Right renal pelvis (tissue), 4 donors: Measurements from ENCODE around the gene PLCG2. TPM values are rescaled to one million over a fixed set of nuclear protein-coding genes. Genes with fewer than 3 reads are reported as not detected.
"Not testable (repeated sequence)": the region's sequence is repeated elsewhere in the genome, so short reads cannot be mapped to it uniquely, and the experiment has no call there.

Source experiments
- DNase-seq, 4 donors: peaks; one replicate each; pipeline ENCODE4 v3.0.0-alpha.2; 2013; ENCODE audit warnings: low read depth in 4 of 4, low spot score in 3 of 4, missing footprints in 1 of 4
- polyA plus RNA-seq, 4 donors: library from polyadenylated mRNA; unstranded; fragments of 120-200 nt; gene quantifications; one replicate each; pipeline ENCODE4 v1.2.1, GENCODE V29; 2013; ENCODE audit not compliant: insufficient read length in 4 of 4

Gene PLCG2
- polyA plus RNA-seq, 4 donors = 33.3 to 48.8 (median 43.5) TPM

- DNase-seq = no peak
These were observed 26.2 kb upstream of the PLCG2 start for GRCh38 chr16:81752876-81753227.

- no peak for DNase-seq
These were observed 24.2 kb upstream of the PLCG2 start for GRCh38 chr16:81754858-81755257.

- no peak for DNase-seq
These were observed 23.0 kb upstream of the PLCG2 start for GRCh38 chr16:81755915-81756614.

- DNase-seq = no peak
These were observed 22.3 kb upstream of the PLCG2 start for GRCh38 chr16:81756615-81757356.

DNA sequence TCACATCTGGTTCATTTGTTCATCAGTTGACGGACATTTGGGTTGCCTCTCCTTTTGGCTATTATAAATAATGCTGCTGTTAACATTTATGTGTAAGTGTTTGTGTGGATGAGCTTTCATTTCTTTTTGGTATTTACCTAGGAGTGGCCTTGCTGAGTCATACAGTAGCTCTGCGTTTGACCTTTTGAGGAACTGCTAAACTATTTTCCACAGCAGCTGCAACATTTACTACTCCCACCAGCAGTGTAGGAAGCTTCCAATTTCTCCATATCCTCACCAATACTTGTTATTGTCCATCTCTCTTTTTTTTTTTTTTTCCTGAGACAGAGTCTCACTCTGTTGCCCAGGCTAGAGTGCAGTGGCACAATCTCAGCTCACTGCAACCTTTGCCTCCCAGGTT lies 20.7 kb upstream of the PLCG2 start:
- no peak for DNase-seq

GRCh38 chr16:81762322-81762721 lies 16.8 kb upstream of the PLCG2 start:
- DNase-seq = not testable (repeated sequence)

DNA sequence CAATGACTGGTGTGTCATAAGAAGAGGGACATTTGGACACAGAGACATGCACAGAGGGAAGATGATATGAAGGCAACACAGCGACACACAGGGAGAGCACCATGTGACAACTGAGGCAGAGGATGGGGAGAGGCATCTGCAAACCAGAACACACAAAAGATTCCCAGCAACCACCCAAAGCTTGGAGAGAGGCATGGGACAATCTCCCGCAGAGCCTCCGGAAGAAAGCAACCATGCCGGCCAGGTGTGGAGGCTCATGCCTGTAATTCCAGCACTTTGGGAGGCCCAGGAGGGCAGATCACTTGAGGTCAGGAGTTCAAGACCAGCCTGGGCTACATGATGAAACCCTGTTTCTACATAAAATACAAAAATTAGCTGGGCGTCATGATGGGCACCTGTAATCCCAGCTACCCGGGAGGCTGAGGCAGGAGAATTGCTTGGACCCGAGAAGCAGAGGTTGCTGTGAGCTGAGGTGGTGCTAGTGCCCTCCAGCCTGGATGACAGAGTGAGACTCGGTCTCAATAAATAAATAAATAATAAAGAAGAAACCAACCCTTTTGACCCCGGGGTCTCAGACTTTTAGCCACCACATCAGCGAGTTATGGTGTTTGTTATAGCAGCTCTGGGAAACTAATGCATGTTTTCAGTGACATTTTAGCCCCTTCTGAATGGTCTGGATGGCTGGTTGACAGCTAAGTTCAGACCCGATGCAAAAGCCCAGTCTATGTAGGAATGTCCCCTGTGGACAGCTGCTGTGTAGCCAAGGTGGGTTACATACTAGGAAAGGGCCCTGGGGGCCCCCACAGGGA lies 13.8 kb upstream of the PLCG2 start:
- no peak for DNase-seq

DNA sequence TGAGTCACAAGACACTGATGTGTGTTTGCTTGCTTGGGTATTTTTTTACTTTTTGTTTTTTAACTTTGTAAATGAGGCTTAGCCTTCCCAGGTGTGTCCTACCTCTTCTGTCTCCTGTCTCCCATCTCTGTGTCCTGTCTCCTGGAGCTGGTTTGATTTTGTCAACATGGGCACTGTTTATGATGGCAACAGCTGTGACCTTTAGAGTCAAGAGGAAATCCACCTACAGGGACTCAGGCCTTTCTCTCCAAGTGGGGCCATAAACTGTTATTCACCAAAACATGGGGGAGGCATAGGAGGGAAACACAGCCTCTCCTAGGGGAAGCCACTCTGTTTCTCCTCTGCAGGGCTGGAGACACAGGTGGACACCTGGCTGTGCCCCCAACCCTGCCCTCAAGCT lies 13.1 kb upstream of the PLCG2 start:
- no peak for DNase-seq

DNA sequence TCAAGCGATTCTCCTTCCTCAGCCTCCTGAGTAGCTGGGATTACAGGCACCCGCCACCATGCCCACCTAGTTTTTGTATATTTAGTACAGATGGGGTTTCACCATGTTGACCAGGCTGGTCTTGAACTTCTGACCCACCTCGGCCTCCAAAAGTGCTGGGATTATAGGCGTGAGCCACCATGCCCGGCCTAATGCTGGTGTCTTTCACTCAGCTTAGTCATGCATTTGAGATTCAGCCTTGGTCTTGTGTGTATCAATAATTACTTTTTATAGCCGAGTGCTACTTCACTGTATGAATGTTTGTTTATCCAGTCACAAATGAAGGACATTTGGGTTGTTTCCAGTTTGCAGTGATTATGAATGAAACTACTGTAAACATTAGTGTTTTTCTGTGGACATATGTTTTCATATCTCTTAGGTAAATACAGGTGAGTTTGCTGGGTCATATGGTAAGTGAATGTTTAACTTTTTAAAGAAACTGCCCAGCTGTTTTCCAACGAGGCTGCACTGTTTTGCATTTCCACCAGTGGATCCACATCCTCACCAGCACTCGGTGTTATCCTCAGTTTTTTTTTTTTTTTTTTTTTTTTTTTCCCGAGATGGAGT lies 11.0 kb upstream of the PLCG2 start:
- no peak for DNase-seq

- DNase-seq = no peak
These were observed 9.1 kb upstream of the PLCG2 start for GRCh38 chr16:81770008-81770407.

DNA sequence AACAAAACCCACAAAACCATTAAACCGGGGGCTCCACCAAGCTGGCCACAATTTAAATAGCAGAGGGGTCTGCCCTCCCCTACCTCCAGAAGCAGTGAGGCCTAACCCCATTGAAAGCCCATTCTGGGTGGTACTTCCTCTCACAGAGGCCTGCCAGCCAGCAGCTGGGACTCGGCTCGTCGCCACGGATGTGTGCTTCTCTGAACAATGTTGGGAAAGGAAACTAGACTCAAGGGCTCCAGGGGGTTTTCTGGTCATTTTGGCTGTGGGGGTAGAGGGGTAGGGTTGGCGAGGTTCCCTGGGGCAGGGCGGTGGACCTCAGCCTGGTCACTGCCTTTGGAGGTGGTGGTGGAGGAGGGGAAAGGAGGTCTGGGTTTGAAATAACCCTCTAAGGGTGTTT lies 4.7 kb upstream of the PLCG2 start:
- no peak for DNase-seq

DNA sequence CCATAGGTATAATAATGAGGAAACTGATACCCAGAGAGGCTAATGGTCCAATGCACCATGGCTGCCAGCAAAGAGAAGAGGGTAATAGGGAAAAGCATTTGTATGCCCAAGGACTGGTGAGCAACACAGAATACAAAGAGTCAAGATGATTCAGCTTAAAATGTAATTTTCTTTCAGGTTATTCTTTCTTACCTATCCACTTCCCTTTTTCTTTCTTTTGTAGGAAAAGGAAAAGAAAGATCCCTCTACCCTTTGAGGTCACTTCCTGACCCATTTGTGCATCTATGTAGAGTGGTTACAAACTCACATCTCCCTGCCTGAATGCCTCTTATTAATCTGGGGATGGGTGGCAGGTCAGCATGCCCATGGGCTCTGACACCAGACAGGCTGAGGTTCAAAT lies 3.5 kb upstream of the PLCG2 start:
- DNase-seq = no peak

DNA sequence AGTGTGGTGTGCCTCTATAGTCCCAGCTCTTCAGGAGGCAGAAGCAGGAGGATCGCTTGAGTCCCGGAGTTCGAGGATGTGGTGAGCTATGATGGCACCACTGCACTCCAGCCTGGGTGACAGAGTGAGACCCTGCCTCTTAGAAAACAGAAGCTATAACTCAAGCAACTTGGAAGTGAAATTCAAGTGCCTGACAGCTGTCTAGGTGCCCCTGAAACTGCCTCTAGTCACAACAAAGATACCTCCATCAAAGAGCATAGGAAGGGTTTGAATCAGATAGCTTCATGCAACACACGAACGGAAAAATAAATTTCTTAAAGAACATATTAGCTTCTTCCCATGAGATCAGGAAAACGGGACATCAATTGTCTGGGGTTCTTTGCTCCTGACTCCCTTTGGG lies 860 bp upstream of the PLCG2 start:
- DNase-seq = no peak

- no peak for DNase-seq
These were observed 637 bp downstream of the PLCG2 start for GRCh38 chr16:81779536-81780320.

GRCh38 chr16:81780350-81780749 lies 1.3 kb downstream of the PLCG2 start:
- DNase-seq = no peak

GRCh38 chr16:81782236-81782635 lies 3.1 kb downstream of the PLCG2 start:
- DNase-seq = no peak

- no peak for DNase-seq
These were observed 5.1 kb downstream of the PLCG2 start for GRCh38 chr16:81784072-81784795.

DNA sequence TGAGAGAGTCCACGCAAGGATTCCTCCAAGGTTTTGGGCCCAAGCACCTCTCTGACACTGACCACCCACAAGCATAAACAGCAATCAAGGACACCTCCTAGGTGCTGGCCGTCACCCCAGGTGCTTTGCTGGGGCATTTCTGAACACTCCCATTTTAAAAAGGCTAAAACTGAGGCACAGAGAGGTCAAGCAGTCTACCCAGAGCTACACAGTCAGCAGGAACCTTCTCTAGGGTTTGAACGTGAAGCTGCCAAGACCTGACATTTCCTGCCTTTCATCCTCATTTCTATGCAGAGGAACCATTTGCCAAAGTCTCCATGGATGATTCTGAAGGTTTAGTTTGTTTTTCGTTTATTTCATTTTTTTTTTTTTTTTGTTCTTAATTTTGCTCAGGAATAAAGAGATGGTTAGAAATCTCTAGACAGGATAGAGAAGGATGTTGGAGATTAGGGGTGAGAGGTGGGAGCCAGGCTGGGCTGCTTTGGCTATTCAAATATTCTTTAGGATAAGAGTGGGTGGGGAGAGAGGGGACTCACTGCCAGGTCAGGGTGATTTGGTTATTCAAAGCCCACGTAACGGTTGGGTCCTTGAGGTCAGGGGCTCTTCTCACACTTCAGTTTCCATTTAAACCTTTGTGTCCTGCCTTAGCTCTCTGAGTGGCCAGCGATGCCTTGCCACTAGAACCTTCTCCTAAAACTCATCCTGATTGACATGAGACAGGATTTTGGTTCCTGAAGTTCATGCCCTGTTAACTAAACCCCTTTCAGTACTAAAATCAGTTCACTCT lies 6.2 kb downstream of the PLCG2 start:
- no peak for DNase-seq

DNA sequence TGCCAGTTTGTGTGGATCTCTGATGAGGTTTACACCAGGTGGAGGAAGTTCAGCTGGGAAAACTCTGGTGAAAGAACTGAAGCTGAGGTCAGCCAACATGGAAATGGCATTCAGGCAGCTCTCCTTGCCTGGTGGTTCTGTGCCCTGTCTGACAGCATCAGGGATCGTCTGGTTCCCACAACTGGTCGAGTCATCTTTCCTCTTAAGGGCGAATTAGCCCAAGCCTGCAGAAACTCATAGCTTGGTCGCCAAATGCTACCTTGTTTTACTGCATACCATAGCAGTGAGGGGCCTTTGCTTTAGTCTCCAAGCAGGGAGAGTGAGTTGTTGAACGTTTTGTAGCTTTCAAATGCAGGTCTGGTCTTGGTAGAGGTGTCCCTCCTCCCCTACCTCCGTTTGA lies 7.2 kb downstream of the PLCG2 start:
- DNase-seq = no peak
